Testis (tissue), 2 donors: ENCODE measurements around the gene TDG.

Experiments
- POLR2A ChIP-seq: fragments of 450-650 bp; IDR thresholded peaks from one replicate; pipeline ENCODE4 v1.6.1; 2017; ENCODE audit warnings: antibody characterized with exemption, mild to moderate bottlenecking, moderate library complexity
- TF ChIP-seq, protein P1 (sequence below), 3 experiments: fragments of 450-650 bp in 2 of 3; fragments of 200-600 bp in 1 of 3; sonication (generic) in 1 of 3; IDR thresholded peaks; one replicate each; pipeline ENCODE4 v1.5.1; 2016 to 2019; ENCODE audit warnings: antibody characterized with exemption in 3 of 3, mild to moderate bottlenecking in 2 of 3, moderate library complexity in 1 of 3

DNA sequence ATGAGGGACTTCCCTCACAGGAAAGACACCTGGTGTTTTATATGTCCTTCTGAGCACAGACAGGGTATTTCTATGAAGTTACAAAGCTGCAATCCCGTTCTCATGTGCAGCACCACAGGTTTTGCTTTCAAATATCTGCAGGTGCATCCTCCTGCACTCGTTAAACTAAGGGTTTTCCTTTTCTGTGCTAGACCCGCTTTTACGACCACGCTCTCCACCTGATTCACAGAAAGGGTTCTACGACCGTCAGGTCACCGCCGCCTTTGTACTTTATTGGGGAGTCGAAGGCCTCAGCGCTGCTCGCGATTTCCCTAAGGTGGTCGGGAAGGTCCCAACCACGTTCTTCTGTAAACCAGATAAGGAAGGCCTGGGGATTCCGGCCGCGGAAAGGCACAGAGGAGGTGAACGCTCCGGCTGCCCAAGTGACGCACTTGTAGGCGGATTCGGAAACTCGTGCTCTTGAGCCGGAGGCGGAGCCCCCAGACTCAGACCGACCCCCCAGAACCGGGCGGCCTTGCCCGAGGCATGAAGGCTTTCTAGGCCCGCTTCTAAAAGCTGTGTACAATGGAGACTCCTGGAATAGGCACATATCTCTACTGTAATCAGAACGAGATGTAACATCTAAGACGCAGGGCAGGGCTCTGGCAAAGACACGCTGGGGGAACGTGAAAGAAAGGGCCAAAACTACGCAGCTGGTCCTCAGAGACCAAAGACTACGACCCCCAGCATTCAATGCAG is 36.5 kb upstream of the TDG start:
- TF ChIP-seq, protein P1, sequence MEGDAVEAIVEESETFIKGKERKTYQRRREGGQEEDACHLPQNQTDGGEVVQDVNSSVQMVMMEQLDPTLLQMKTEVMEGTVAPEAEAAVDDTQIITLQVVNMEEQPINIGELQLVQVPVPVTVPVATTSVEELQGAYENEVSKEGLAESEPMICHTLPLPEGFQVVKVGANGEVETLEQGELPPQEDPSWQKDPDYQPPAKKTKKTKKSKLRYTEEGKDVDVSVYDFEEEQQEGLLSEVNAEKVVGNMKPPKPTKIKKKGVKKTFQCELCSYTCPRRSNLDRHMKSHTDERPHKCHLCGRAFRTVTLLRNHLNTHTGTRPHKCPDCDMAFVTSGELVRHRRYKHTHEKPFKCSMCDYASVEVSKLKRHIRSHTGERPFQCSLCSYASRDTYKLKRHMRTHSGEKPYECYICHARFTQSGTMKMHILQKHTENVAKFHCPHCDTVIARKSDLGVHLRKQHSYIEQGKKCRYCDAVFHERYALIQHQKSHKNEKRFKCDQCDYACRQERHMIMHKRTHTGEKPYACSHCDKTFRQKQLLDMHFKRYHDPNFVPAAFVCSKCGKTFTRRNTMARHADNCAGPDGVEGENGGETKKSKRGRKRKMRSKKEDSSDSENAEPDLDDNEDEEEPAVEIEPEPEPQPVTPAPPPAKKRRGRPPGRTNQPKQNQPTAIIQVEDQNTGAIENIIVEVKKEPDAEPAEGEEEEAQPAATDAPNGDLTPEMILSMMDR (IDR thresholded peaks at IDR 0.05): no peak
- no peak for TF ChIP-seq POLR2A
